ENCODE measurements around the gene PPP1R10.
"Not testable (repeated sequence)": the region's sequence is repeated elsewhere in the genome, so short reads cannot be mapped to it uniquely, and the experiment has no call there.

PPP1R10 gene

GRCh38 chr6:30616811-30617564 is at the start of gene PPP1R10:
Gene PPP1R10 (minus strand): TSS chr6:30617243. CDS start chr6:30609944, 7,299 bp downstream.
- DNase-seq (ENCODE audit: low read depth in 2 of 2) = peak; percentile 90 to 94

DNA sequence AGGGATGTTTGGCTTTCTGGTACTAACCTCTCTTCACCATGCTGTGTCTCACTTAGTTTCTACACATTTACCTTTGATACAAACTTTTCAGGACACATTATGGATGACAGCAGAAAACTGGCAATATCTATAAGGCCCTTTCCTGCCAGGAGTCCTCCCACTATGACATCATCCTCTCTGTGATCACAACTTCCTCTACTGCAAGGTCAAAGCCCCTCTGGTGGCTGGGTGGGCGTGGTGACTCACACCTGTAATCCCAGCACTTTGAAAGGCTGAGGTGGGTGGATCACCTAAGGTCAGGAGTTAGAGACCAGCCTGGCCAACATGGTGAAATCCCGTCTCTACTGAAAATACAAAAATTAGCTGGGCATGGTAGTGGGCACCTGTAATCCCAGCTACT is 49.3 kb upstream of the PPP1R10 start:
- DNase-seq (ENCODE audit: low read depth in 2 of 2) = peak in 1 of 2 donors; percentile 60

GRCh38 chr6:30664994-30665767 is 48.1 kb upstream of the PPP1R10 start:
- DNase-seq (ENCODE audit: low read depth in 2 of 2) = no peak

- DNase-seq (ENCODE audit: low read depth in 2 of 2) = not testable (repeated sequence)
Observed at GRCh38 chr6:30657922-30658321, 40.9 kb upstream of the PPP1R10 start.

DNA sequence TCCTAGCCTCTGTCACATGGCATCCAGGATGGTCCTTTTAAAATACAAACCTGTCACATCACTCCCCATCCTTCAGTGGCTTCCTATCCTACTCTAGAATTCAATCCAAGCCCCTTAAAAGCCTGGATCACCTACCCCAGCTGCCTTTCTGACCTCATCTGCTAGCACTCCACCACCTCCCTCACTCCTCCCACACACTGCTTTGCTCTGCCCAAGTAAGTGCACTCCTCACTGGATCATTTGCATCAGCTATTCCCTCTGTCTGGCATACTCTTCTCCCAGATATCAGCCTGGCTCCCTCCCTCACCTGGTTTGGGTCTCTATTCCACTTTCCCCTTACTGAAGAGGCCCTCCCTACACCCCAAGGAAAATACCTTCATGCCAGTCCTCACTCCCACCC is 40.4 kb upstream of the PPP1R10 start:
- DNase-seq (ENCODE audit: low read depth in 2 of 2) = no peak

GRCh38 chr6:30656513-30656912 is 39.5 kb upstream of the PPP1R10 start:
- DNase-seq (ENCODE audit: low read depth in 2 of 2) = no peak

- no peak for DNase-seq (ENCODE audit: low read depth in 2 of 2)
Observed at GRCh38 chr6:30655743-30656094, 38.7 kb upstream of the PPP1R10 start.

DNA sequence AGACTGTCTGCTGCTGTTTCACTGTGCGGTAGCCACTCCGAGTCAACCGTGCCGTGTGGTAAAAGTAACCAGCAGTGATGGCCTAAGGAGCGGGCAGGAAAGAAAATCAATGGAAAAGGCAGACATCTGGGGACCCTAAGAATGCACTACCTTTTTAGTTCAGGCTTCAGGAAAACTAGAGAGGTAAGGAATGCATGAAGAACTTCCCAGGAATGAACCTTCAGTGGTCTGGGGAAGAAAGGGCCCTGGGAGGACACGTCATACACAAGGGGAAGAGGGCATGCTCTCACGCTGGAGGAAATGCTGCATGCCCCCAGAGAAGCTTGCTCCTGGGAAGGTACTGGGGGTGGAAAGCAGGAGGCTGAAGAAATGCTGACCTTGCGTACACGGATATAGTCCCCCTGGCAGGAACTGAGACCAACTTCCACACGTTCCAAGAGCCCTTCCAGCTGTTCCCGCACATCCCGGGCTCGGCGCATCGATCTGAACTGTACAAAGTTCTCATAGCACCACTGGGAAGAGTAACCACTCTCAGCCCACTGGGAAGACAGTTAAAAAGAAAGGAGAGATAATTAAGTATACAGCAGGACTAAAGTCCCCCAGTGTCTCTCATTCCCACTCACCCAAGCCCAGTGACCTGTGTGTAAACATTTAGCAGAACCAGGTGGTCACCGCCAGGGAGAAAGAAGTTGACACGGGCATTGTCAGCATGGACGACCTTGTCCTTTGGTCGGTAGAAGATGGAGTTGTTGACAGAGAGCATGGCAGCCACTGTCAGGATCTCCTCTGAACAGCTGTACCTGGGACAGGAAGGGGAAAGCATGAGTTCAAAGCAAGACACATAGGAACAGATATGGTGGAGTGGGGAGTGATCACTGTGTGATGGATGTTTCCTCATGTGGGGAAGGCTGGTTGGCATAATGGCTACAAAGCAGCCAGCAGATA is 38.0 kb upstream of the PPP1R10 start:
- no peak for DNase-seq (ENCODE audit: low read depth in 2 of 2)

DNA sequence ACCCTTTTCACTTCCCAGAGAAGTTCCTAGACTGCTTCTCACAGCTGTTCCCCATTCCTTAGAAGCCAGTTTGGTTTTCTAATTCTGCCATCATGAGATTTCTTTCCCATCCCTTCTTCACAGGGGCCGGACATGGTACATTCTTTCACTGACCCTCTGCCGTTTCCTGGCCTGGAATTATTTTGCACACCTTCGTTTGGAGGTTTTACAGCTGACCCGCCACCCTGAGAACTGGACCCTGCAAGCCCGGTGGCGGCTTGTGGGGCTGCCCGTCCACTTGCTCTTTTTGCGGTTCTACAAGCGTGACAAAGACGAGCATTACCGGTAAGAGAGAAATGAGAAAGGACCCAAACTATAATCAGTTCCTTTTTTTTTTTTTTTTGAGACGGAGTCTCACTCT is 34.1 kb upstream of the PPP1R10 start:
- DNase-seq (ENCODE audit: low read depth in 2 of 2) = no peak

GRCh38 chr6:30647242-30648116 is 30.4 kb upstream of the PPP1R10 start:
- peak; percentile 69 to 73 for DNase-seq (ENCODE audit: low read depth in 2 of 2)

GRCh38 chr6:30646450-30647241 is 29.6 kb upstream of the PPP1R10 start, which contains the start of gene C6orf136:
Gene C6orf136 (plus strand): TSS chr6:30647133. CDS start chr6:30647232, 99 bp downstream.
- DNase-seq (ENCODE audit: low read depth in 2 of 2) = peak; percentile 88 to 91

GRCh38 chr6:30645989-30646388 is 28.9 kb upstream of the PPP1R10 start:
- no peak for DNase-seq (ENCODE audit: low read depth in 2 of 2)

GRCh38 chr6:30644769-30645168 is 27.7 kb upstream of the PPP1R10 start:
- no peak for DNase-seq (ENCODE audit: low read depth in 2 of 2)

DNA sequence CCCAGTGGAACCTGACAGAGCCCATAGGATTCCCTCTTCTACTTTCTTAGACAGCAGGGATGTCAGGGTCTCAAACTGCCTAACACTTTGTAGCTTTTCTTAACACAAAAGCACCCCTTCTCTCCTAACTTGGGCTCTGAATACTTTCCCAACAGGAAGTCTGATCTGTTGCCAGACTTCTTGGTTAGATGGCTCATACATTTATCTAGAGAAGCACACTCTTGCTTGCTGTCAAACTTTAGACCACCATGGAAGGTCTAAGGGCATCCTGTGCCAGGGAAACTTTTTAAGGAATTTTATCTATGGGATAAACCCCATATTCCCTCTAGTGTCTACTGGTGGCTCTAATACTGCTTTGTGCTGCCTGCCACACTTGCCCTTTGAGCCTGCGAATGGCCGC is 26.6 kb upstream of the PPP1R10 start:
- no peak for DNase-seq (ENCODE audit: low read depth in 2 of 2)

DNA sequence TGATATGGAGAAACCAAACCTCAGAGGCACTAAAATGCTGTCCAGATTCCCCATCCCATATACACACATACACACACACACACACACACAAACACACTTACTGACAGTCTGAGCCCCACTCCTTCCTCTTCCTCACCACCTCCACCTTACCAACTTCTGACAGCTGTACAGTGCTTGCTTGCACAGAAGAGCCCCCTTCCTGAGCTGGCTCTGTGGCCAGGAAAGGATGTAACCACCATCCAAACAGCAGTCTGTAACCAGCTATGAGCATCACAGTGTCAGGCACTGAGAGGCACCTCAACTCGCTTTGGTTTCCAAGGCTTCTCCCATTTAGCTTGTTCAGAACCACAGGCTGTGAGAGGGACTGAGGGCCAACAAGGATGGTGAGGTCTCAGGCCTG is 24.0 kb upstream of the PPP1R10 start:
- no peak for DNase-seq (ENCODE audit: low read depth in 2 of 2)

DNA sequence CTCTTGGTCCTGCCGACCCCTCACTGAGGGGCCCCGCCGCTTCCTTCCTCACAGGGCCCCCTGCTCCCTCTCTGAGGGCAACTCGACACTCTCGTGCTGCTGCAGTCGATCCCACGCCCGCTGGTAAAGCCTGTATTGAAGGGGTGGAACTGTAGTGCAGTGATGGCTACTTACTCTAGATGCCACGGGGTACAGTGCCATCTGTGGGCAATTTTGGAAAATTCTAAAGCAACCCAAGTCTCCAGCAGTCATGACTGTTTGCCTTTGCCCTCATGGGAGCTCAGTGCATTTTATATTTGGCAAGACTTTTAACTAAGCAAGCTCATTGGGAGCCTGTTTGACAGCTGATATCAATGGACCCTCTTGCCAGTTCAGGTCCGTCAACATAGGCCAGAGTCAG is 23.4 kb upstream of the PPP1R10 start:
- DNase-seq (ENCODE audit: low read depth in 2 of 2) = no peak

GRCh38 chr6:30635834-30636233 is 18.8 kb upstream of the PPP1R10 start:
- no peak for DNase-seq (ENCODE audit: low read depth in 2 of 2)

GRCh38 chr6:30626484-30627366 is 9.7 kb upstream of the PPP1R10 start, which contains the start of gene ATAT1:
Gene ATAT1 (plus strand): TSS chr6:30626874.
- DNase-seq (ENCODE audit: low read depth in 2 of 2) = peak; percentile 77 to 86

DNA sequence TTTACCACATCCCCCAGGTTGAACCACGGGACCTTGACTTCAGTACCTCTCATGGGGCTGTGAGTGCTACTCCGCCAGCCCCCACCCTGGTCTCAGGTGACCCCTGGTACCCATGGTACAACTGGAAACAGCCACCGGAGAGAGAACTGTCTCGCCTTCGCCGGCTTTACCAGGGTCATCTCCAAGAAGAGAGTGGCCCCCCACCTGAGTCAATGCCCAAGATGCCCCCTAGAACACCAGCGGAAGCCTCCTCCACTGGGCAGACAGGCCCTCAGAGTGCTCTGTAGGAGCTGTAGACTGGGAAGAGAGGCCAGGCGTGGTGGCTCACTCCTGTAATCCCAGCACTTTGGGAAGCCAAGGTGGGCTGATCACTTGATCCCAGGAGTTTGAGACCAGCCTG is 8.5 kb upstream of the PPP1R10 start:
- DNase-seq (ENCODE audit: low read depth in 2 of 2) = no peak

Data from stimulated activated CD8-positive, alpha-beta memory T cell treated with anti-CD3 and anti-CD28 coated beads, Interleukin-2, amount 100 ng/mL, for 48 hours (primary cell).